Prostate gland (tissue), 2 donors: Measurements from ENCODE around the gene RPUSD1. TPM values are rescaled to one million over a fixed set of nuclear protein-coding genes. Genes with fewer than 3 reads are reported as not detected.

Experiments
- DNase-seq: peaks from one replicate; pipeline ENCODE4 v3.0.0-alpha.2; 2019; ENCODE audit warnings: low spot score
- H3K27ac ChIP-seq, 2 donors: fragments of 200-600 bp; sonication (generic); 2 replicates each; pipeline ENCODE4 v1.5.1; 2017 to 2019
- H3K27me3 ChIP-seq: fragments of 200-600 bp; sonication (generic); replicated peaks from 2 replicates; pipeline ENCODE4 v1.5.1; 2019; ENCODE audit not compliant: insufficient read depth
- H3K36me3 ChIP-seq, 2 donors: fragments of 200-600 bp; sonication (generic); 1 replicate in 1 of 2; 2 replicates in 1 of 2; pipeline versions ENCODE4 v1.5.1 to v1.8.1; 2017 to 2019
- H3K4me1 ChIP-seq: fragments of 200-600 bp; sonication (generic); replicated peaks from 2 replicates; pipeline ENCODE4 v1.5.1; 2019
- H3K4me3 ChIP-seq, 2 donors: fragments of 200-600 bp; sonication (generic); 2 replicates each; pipeline ENCODE4 v1.5.1; 2017 to 2019
- H3K9me3 ChIP-seq: fragments of 200-600 bp; sonication (generic); 2 replicates; pipeline ENCODE4 v1.5.1; 2017
- CTCF ChIP-seq, 4 experiments: fragments of 200-600 bp in 2 of 4; fragments of 450-650 bp in 2 of 4; sonication (generic) in 2 of 4; IDR thresholded peaks; 1 replicate in 3 of 4; 2 replicates in 1 of 4; pipeline ENCODE4 v1.5.1; 2016 to 2019; ENCODE audit warnings: antibody characterized with exemption in 4 of 4, mild to moderate bottlenecking in 2 of 4, moderate library complexity in 2 of 4
- POLR2A ChIP-seq: fragments of 450-650 bp; IDR thresholded peaks from one replicate; pipeline ENCODE4 v1.6.1; 2016; ENCODE audit warnings: antibody characterized with exemption, mild to moderate bottlenecking
- POLR2AphosphoS5 ChIP-seq: sonication (generic); formaldehyde crosslinking; IDR thresholded peaks from one replicate; pipeline ENCODE4 v1.6.1; 2017; ENCODE audit warnings: antibody characterized with exemption
- WGBS: methylation state at CpG from one replicate; pipeline ENCODE4 v1.1.5; 2018; 5-methylcytosine and 5-hydroxymethylcytosine counted together
- intact Hi-C: fragments of 100-400 bp; cut with DNase I; formaldehyde crosslinking; loops from one replicate; pipeline ENCODE4 v1.14.2; 2022
- total RNA-seq, 2 donors: library from RNA; depleted of rRNA; stranded (reverse); fragments of >200 nt; gene quantifications; one replicate each; pipeline ENCODE4 v1.1.0, GENCODE V29; 2016

RPUSD1 gene
- total RNA-seq, 2 donors from 2014 or later: 22.0 to 32.4 TPM

- Histone ChIP-seq H3K4me1 (peaks cover 5% of the 10 kb centered on the region), H3K4me3 (peak within 1 kb of the TSS; percentile 91 to 99), H3K9me3 (no peaks in the 10 kb centered on the region), H3K27me3 (no peaks in the 10 kb centered on the region), H3K36me3 (no peaks in the 10 kb centered on the region), H3K27ac (peak within 1 kb of the TSS; percentile 39 to 53)
- TF ChIP-seq CTCF (IDR thresholded peaks at IDR 0.05) (no peak), POLR2A (peak; percentile 17)
- DNase-seq: peak; percentile 91
- intact Hi-C loops: loop anchor here (5.0 kb wide), 1 partner anchor 76 kb away; no protein-coding TSS in a partner anchor
- 0% methylated on average over 17 of the region's 97 CpGs for WGBS
These were observed 382 bp upstream of the RPUSD1 start, which contains the start of gene CHTF18 for GRCh38 chr16:788399-789126. TSS of gene CHTF18 (plus strand) at chr16:788620. CDS start at chr16:788685, 65 bp downstream.

DNA sequence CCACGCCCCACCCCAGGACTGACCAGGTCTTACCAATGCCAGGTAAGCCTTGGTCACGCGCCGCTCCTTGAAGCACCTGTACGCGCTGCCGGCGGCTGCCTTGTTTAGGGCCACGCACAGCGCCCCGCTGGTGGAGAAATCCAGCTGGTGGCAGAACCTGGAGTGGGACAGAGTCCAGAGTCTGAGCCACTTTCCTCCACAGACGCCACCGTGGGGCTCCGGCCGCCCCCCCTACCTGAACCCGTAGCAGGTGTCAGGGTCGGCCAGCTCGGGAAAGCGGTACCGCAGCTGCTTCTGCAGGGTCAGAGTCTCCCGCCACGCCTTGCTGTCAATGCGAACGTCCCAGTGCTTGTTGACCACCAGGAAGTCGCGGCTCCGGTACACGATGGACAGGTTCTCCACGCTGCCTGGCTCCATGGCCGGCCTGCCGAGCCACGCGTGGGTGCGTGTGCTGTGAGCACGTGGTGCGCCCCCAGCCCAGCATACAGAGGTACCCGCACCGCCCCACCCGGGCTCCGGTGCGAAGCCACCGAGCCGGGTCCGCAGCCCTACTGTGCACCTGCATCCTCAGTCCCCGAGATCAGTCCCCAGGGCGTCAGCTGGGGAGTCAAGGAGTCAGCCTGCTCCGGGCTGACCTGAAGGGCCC lies 737 bp downstream of the RPUSD1 start:
- 19% methylated on average over 36 of the region's 47 CpGs for WGBS
- Histone ChIP-seq H3K27ac (peak overlapping the region; percentile 39 to 53), H3K4me3 (peak overlapping the region; percentile 91 to 99), H3K9me3 (no peaks in the 10 kb centered on the region), H3K27me3 (peaks cover 5% of the 10 kb centered on the region), H3K4me1 (peaks cover 5% of the 10 kb centered on the region), H3K36me3 (no peaks in the 10 kb centered on the region)
- TF ChIP-seq POLR2A (no peak), POLR2AphosphoS5 (no peak), CTCF (IDR thresholded peaks at IDR 0.05) (no peak)
- DNase-seq: no peak
- intact Hi-C loops: loop anchor here (5.0 kb wide), 1 partner anchor 75 kb away; no protein-coding TSS in a partner anchor

DNA sequence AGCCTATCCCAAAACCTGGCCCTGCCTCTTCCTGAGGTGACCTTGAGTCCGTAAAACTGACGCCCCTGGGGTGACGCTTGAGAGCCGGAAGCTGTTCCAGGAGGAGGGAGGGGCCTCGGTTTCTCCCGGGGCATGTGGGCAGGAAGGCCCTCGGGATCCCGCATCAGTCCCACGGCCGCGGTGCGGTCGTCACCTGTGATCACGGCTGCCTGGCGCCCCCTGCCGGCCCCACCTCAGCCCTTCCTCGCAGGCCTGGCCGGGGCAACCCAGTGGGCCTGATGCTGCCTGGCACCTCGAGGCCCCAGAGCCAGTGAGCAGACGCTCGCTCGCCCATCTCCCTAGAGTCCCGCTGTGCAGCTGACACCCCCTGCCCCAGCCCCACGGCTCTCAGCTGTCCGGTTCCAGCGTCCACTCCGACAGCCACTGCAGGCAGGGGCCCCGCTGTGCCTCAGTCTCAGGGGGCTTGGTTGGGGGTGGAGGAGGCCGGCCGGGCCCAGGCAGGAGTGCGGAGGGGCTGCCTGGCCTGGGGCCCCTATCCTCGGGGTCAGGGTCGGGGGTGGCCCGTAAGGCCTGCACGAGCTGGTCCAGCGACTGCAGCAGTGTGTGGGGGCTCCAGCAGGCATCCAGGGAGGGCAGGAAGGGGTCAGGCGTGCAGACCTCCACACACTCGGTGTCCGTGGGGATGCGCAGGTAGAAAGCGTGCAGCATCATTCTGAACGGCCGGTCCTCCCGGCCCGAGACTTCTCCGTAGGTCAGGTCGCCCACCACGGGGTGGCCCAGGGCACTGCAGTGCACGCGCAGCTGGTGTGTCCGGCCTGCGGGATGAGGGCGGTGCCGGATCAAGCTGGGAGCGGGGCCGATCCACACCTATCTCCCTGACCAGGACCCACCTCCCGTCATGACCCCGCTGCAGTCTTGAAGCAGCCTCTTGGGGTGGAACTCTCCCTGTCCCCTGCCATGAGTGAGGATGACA lies 2.3 kb downstream of the RPUSD1 start:
- peaks cover 14% of the 10 kb centered on the region for H3K27me3 ChIP-seq
- 62% methylated on average over 56 of the region's 58 CpGs for WGBS
- TF ChIP-seq POLR2A: no peak
- peak; percentile 10 for TF ChIP-seq POLR2AphosphoS5
- peak; percentile 54 to 87 (median 76) for TF ChIP-seq CTCF (IDR thresholded peaks at IDR 0.05)
- intact Hi-C loops: loop anchor here (5.0 kb wide), 1 partner anchor 74 kb away; no protein-coding TSS in a partner anchor
- H3K4me1 ChIP-seq: peaks cover 5% of the 10 kb centered on the region
- H3K4me3 ChIP-seq: no peak overlapping the region
- DNase-seq: peak; percentile 43
- no peaks in the 10 kb centered on the region for H3K36me3 ChIP-seq
- no peaks in the 10 kb centered on the region for H3K9me3 ChIP-seq
- no peak overlapping the region for H3K27ac ChIP-seq

DNA sequence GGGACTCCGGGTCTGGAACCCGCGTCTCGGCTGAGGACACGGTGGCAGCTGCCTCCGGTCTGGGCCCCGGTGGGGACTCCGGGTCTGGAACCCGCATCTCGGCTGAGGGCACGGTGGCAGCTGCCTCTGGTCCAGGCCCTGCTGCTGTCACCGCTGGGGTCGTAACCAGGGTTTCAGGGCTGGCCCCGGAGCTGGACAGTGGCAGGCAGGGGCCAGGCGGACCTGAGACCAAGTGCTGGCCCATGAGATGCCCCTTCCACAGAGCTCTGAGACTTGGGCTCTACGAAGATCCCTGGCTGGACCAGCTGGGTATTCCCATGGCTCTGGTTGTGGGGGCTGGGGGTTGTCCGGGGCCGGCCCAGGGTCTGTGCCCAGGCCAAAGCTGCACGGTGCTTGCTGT lies 3.8 kb downstream of the RPUSD1 start:
- H3K27me3 ChIP-seq: peaks cover 15% of the 10 kb centered on the region
- H3K27ac ChIP-seq: no peak overlapping the region
- intact Hi-C loops: no loop called here
- no peak for DNase-seq
- WGBS: 100% methylated on average over 2 of the region's 19 CpGs
- no peak for TF ChIP-seq POLR2AphosphoS5
- no peak for TF ChIP-seq CTCF (IDR thresholded peaks at IDR 0.05)
- TF ChIP-seq POLR2A: no peak
- H3K4me3 ChIP-seq: no peak overlapping the region
- no peaks in the 10 kb centered on the region for H3K9me3 ChIP-seq
- H3K36me3 ChIP-seq: no peaks in the 10 kb centered on the region
- H3K4me1 ChIP-seq: peaks cover 5% of the 10 kb centered on the region
